Fibroblast of villous mesenchyme (primary cell): ENCODE measurements around the gene RETREG1. TPM values are rescaled to one million over a fixed set of nuclear protein-coding genes. Genes with fewer than 3 reads are reported as not detected.

Source experiments
- DNase-seq: peaks from one replicate; pipeline ENCODE4 v3.0.0-alpha.2; 2010; ENCODE audit warnings: low read depth
- H3K4me3 ChIP-seq: 2 replicates; pipeline ENCODE4 v1.5.1; 2011; ENCODE audit warnings: low read depth, mild to moderate bottlenecking, low read length
- total RNA-seq: library from RNA; depleted of rRNA; stranded (reverse); fragments of >200 nt; gene quantifications from 2 replicates; pipeline ENCODE4 v1.2.3, GENCODE V29; 2012
- TF ChIP-seq, protein P1 (sequence below): IDR thresholded peaks from 2 replicates; pipeline ENCODE4 v1.5.1; 2012; ENCODE audit warnings: low read depth, mild to moderate bottlenecking, low read length; ENCODE audit not compliant: insufficient read depth

RETREG1 gene
- total RNA-seq, 1 donor = 1.7 TPM

DNA sequence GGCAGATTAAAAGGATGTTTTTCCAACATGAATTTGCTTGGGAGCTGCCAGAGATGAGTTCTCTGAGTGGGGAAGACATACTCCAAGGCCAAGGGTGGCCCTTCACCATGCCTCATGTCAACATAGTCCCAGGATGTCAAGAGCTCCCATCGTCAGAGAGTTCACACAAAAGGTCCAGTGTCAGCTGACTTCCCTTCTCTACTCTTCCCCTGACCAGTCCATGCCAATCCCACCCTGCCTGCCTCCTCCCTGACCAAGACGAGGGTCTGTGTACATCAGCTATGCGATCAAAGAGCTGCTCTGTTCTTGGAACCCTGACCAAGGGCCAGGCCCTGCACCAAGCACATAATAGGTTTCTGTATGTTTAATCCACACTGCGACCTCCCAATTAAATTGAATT lies 80.0 kb downstream of the RETREG1 start:
- no peak for DNase-seq
- TF ChIP-seq, protein P1, sequence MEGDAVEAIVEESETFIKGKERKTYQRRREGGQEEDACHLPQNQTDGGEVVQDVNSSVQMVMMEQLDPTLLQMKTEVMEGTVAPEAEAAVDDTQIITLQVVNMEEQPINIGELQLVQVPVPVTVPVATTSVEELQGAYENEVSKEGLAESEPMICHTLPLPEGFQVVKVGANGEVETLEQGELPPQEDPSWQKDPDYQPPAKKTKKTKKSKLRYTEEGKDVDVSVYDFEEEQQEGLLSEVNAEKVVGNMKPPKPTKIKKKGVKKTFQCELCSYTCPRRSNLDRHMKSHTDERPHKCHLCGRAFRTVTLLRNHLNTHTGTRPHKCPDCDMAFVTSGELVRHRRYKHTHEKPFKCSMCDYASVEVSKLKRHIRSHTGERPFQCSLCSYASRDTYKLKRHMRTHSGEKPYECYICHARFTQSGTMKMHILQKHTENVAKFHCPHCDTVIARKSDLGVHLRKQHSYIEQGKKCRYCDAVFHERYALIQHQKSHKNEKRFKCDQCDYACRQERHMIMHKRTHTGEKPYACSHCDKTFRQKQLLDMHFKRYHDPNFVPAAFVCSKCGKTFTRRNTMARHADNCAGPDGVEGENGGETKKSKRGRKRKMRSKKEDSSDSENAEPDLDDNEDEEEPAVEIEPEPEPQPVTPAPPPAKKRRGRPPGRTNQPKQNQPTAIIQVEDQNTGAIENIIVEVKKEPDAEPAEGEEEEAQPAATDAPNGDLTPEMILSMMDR = no peak
- H3K4me3 ChIP-seq = no peak overlapping the region

DNA sequence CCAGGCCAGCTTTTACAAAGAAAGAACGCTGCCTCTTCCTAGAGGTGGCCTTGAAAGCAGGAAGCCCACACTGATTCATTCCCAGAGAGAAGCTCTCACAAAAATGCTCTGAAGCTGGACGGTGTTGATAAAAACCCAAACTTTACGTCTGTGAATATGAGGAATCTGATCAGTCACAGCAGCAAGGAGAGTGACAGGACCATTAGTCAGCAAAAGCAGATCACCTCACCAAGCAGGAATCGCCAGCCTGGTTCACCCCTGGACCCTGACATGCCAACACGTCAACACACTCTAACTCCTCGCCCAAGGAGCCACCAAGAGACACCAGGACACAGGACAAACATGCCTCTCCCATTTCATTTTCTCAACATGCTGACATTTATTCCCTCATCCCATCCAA lies 80.6 kb downstream of the RETREG1 start:
- TF ChIP-seq, protein P1 = no peak
- no peak overlapping the region for H3K4me3 ChIP-seq
- DNase-seq = no peak

DNA sequence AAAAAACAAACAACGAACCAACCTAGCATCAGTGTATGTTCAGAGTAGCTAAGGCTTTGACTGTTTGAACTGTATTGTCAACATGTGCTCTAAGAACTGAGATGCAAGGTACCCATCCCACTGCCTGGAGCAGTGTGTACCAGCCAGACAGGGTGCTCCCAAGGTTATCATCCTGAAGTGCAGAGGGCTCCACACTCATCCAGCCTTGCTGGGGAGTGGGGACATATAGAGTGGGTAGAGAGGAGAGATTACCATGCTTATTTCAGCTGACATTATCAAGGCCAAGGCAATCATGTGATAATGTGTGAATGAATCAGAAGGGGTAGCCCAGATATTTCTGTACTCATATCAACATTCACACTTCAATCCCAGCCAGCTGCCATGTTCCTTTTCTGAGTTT lies 82.5 kb downstream of the RETREG1 start:
- no peak for DNase-seq
- H3K4me3 ChIP-seq = no peak overlapping the region
- TF ChIP-seq, protein P1 = no peak

DNA sequence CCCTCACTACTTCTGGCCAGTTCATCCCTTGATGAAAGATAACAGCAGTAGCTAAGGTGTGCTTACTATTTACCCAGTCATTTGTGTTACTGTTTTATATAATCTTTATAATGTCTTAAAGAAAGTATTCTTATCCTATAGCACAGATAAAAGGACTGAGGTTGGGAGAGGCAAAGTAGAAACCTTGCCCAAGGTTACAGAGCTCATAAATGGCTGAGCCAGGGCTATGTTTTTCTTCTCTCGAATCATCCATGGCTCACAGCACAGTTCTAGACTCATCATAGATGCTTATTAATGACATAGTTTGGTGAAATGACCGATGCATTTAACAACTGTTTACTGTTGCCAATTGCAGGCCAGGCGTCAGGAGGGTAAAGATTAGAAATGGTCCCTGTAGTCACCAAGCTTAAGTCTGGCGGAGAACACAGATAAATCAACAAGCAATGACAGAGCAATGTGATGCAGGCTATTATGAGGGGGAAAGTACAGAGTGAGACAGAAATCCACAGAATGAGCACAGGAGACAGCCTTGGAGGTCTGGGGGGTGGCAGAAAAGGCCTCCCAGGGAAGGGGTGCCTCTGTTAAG lies 85.6 kb downstream of the RETREG1 start:
- H3K4me3 ChIP-seq = no peak overlapping the region
- no peak for DNase-seq
- TF ChIP-seq, protein P1 = no peak

DNA sequence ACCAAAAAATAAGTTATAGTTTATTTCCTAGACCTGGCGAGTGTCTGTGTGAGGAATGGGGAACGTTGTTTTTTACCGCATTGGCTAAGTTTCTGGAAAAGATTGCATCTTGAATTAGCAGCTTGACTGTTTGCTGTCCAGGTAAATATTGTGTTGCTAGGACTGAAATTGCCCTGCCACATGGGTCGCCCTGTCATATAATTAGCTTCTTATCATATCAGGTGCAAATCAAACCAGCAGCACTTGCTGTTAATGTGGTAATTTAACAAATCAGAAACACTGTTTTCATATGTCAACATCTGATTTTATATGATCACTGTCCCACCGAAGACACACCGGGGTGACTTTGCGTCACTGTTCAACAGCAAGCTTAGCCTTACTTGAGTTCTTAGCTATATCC lies 87.5 kb downstream of the RETREG1 start:
- TF ChIP-seq, protein P1 = no peak
- DNase-seq = no peak
- no peak overlapping the region for H3K4me3 ChIP-seq

DNA sequence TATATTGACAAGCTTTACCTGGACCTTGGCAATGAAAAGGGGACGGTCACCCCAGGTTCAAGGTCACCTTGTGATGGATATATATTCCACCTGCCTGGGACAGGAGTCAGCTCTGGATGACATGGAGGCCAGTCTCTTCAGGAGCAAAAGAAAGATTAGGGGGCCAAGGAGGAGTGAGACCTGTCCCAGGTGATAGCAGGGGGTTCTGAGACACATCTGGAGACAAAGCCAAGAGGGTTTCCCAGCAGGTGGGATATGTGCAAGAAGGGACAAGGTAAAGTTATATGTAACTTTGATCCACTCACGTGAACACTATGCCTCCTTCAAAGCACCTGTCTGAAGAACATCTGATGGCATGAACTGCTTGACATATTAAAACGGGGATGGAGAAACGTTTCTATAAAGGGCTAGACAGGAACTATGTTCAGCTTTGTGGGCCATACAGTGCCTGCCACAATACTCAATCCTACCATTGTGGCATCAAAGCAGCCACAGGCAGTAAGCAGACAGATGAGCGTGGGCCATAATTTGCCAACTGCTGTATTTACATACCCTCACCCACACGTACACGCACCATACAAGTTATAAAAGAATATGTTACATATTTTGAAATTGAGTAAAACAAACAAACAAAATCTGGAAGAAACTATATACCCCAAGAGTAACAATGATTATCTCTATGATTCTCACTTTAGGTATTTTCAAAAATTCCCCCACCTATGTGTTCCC lies 88.3 kb downstream of the RETREG1 start:
- TF ChIP-seq, protein P1 = no peak
- no peak overlapping the region for H3K4me3 ChIP-seq

More for the DNA sequence above, 88.3 kb downstream of the RETREG1 start:
- DNase-seq = no peak
